Heart right ventricle (tissue), 16 donors: Measurements from ENCODE around the gene ISCU. TPM values are rescaled to one million over a fixed set of nuclear protein-coding genes. Genes with fewer than 3 reads are reported as not detected.
A peak's percentile ranks its signal among the peaks of the same experiment; 100 is the strongest.
"Not testable (repeated sequence)": the region's sequence is repeated elsewhere in the genome, so short reads cannot be mapped to it uniquely, and the experiment has no call there.

ENCODE experiments used
- ATAC-seq, 8 donors: fragments of 200-7000 bp; cut with Tn5 transposase; one replicate each; pipeline ENCODE4 v1.9.1; 2020; ENCODE audit warnings: mild to moderate bottlenecking in 8 of 8, moderate library complexity in 8 of 8, moderate number of reproducible peaks in 1 of 8
- DNase-seq, 2 donors: peaks; one replicate each; pipeline ENCODE4 v3.0.0-alpha.2; 2020
- H3K27ac ChIP-seq, 10 donors: fragments of 200-600 bp; sonication (generic) in 2 of 10; one replicate each; pipeline versions ENCODE4 v1.5.0 to v1.8.0; 2020 to 2022; ENCODE audit warnings: mild to moderate bottlenecking in 3 of 10
- H3K27me3 ChIP-seq, 7 donors: fragments of 200-600 bp; one replicate each; pipeline ENCODE4 v1.8.0; 2021 to 2022; ENCODE audit warnings: mild to moderate bottlenecking in 2 of 7
- H3K36me3 ChIP-seq, 9 donors: fragments of 200-600 bp; sonication (generic) in 1 of 9; one replicate each; pipeline versions ENCODE4 v1.5.0 to v1.8.0; 2020 to 2022; ENCODE audit warnings: mild to moderate bottlenecking in 2 of 9
- H3K4me1 ChIP-seq, 9 donors: fragments of 200-600 bp; sonication (generic) in 1 of 9; one replicate each; pipeline versions ENCODE4 v1.5.0 to v1.8.0; 2020 to 2022; ENCODE audit warnings: mild to moderate bottlenecking in 4 of 9
- H3K4me3 ChIP-seq, 10 donors: fragments of 200-600 bp; sonication (generic) in 2 of 10; one replicate each; pipeline versions ENCODE4 v1.5.0 to v1.8.0; 2020 to 2022; ENCODE audit warnings: mild to moderate bottlenecking in 7 of 10, moderate library complexity in 2 of 10
- H3K9me3 ChIP-seq, 11 donors: fragments of 200-600 bp in 10 of 11; sonication (generic) in 2 of 11; one replicate each; pipeline versions ENCODE4 v1.5.0 to v1.8.0; 2013 to 2022; ENCODE audit warnings: mild to moderate bottlenecking in 2 of 11, control low read depth in 1 of 11, moderate library complexity in 1 of 11
- WGBS, 2 donors: extraction: QIAGEN DNeasy Blood & Tissue Kit; methylation state at CpG; one replicate each; pipeline ENCODE4 v1.1.7; 2013; ENCODE audit warnings: inconsistent platforms in 1 of 2; 5-methylcytosine and 5-hydroxymethylcytosine counted together
- intact Hi-C, 10 donors: fragments of 100-400 bp; cut with DNase I; formaldehyde crosslinking; loops; one replicate each; pipeline versions ENCODE4 v1.11.1 to v1.14.2; 2022
- polyA plus RNA-seq, 2 donors: library from polyadenylated mRNA; stranded (reverse); fragments of 200-250 nt; gene quantifications; one replicate each; pipeline ENCODE4 v1.2.3, GENCODE V29; 2013
- total RNA-seq, 10 donors: library from RNA; stranded (reverse); fragmentation: NEBNext Ultra II Directional in 3 of 10; extraction: Animal tissue kit (Norgen Biotek cat#: 25700) in 3 of 10; gene quantifications; one replicate each; pipeline versions ENCODE4 v1.2.1 to v1.2.4, GENCODE V29; 2021 to 2023
- TF ChIP-seq, protein P1 (sequence below), 9 donors: fragments of 200-600 bp; sonication (generic) in 2 of 9; IDR thresholded peaks; one replicate each; pipeline versions ENCODE4 v1.5.0 to v1.8.0; 2021 to 2022; ENCODE audit warnings: antibody characterized with exemption in 9 of 9, mild to moderate bottlenecking in 5 of 9, moderate library complexity in 1 of 9
- donor health status: Arrhythmogenic right ventricular cardiomyopathy.
- donor health status: ischemic (EF 13 %, LVEDD 7.1; RV severe dilation, severe dysfunction).
- donor health status: healthy with polysubstance abuse.
- donor health status: DM: no; HTN: yes; CAD: no.
- donor health status: DM: no; HTN: no; CAD: no.
- donor health status: ischemic (EF 25% LVEDD 6.9; RV normal size, moderate dysfunction).
- donor health status: ischemic (EF 25% LVEDD 5.7; RV mildly dilated, moderate dysfunction).
- donor health status: healthy.
- donor health status: DM: yes; HTN: yes; CAD: no.
- donor health status: Ischemic cardiomyopathy.
- donor health status: ischemic (EF 35%, LVEDD 5.7; RV mildly dilated, moderate dysfunction).
- donor health status: nonischemic (EF 11% LVEDD 7.7; RV severe dilation, severe dysfunction).
- donor health status: DM: yes; HTN: yes; CAD: no.
- donor health status: PGD.
- donor health status: ischemic (EF 29% LVEDD 5.4; RV normal size, mild dysfunction).
- donor health status: nonischemic (EF 23%, LVEDD 6.1; RV moderate dilation, normal function).

ISCU gene
- total and polyA plus RNA-seq, 12 donors: 164 to 630 (median 516) TPM

DNA sequence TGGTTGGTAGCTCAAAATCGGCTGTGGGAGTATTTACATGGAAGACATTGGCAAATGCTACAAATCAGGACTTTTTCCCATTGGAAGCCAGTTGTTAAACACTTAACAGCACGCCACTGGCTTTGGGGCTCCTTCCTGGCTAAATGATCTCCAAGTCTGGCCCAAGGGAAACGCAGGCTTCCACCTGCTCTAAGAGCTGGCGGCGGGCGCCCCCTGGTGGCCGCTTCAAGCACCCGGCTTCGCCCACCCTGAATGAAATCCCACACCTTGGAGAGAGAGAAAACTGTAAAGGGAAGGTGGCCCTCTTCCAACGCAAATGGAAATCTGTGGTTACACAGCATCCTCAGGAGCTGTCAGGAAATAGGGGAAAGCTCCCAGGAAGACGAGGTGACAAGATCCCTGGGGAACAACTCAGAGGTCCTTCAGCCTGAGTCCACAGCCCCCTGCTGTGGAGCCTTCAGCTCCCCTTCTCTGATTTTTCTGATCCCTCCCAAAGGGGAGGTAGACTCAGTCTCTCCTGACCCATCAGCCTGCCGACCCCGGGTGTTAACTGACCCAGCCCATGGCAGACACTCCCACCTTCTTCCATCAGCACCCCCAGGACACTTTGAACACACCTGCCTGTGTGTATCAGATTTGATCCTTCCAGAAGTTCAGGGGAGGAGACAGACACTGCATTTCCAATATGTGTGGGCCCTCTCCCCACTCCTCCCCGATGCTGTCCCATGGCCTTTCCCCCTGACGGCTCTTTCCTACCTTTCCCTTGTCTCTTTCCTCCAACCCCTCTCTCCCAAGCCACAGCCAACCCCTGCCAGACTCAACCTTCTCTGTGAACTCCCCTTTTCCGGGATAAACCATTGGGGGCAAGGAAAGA is 55.9 kb downstream of the ISCU start:
- peak; percentile 72 to 82 for DNase-seq
- TF ChIP-seq, protein P1, sequence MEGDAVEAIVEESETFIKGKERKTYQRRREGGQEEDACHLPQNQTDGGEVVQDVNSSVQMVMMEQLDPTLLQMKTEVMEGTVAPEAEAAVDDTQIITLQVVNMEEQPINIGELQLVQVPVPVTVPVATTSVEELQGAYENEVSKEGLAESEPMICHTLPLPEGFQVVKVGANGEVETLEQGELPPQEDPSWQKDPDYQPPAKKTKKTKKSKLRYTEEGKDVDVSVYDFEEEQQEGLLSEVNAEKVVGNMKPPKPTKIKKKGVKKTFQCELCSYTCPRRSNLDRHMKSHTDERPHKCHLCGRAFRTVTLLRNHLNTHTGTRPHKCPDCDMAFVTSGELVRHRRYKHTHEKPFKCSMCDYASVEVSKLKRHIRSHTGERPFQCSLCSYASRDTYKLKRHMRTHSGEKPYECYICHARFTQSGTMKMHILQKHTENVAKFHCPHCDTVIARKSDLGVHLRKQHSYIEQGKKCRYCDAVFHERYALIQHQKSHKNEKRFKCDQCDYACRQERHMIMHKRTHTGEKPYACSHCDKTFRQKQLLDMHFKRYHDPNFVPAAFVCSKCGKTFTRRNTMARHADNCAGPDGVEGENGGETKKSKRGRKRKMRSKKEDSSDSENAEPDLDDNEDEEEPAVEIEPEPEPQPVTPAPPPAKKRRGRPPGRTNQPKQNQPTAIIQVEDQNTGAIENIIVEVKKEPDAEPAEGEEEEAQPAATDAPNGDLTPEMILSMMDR (IDR thresholded peaks at IDR 0.05): peak; percentile 97 to 99 (median 98)

DNA sequence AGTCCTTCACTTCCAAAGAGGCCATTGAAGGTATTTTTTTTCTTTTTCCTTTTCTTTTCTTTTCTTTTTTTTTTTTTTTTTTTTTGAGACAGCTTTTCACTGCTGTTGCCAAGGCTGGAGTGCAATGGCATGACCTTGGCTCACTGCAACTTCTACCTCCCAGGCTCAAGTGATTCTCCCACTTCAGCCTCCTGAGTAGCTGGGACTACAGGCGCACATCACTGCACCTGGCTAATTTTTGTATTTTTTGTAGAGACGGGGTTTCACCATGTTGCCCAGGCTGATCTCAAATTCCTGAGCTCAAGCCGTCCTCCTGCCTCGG is 56.5 kb downstream of the ISCU start:
- H3K36me3 ChIP-seq: peaks cover 0 to 27% (median 0%) of the 10 kb centered on the region in 9 donors
- H3K27ac ChIP-seq, H3K27me3 ChIP-seq, DNase-seq, H3K4me3 ChIP-seq, H3K9me3 ChIP-seq, ATAC-seq: not testable (repeated sequence)
- H3K4me1 ChIP-seq: peaks cover 0 to 61% (median 14%) of the 10 kb centered on the region in 9 donors
- 89 to 93% methylated on average over 4 of the region's 4 CpGs for WGBS, 2 donors
- intact Hi-C loops: loop anchor here in 7 of 10 donors (1.0 to 10.0 kb wide), 5 partner anchors 47 to 476 kb away; partner anchors contain the start of genes ISCU (in 2 of the 7), ALKBH2 (in 1 of the 7) and UNG (in 1 of the 7)

More for the DNA sequence above, 55.9 kb downstream of the ISCU start:
- peaks cover 0 to 66% (median 14%) of the 10 kb centered on the region in 9 donors for H3K4me1 ChIP-seq
- ATAC-seq: peak; percentile 72 to 90 (median 84)
- H3K4me3 ChIP-seq: no peak overlapping the region
- peaks cover 0 to 21% (median 0%) of the 10 kb centered on the region in 9 donors for H3K36me3 ChIP-seq
- H3K9me3 ChIP-seq: peaks cover 0 to 8% (median 0%) of the 10 kb centered on the region in 11 donors
- WGBS, 2 donors: 12 to 13% methylated on average over 16 of the region's 16 CpGs
- peak overlapping the region in 1 of 10 donors; percentile 71 for H3K27ac ChIP-seq
- intact Hi-C loops: loop anchor here in 7 of 10 donors (1.0 to 10.0 kb wide), 5 partner anchors 46 to 476 kb away; partner anchors contain the start of genes ISCU (in 2 of the 7), ALKBH2 (in 1 of the 7) and UNG (in 1 of the 7)
- no peaks in the 10 kb centered on the region for H3K27me3 ChIP-seq

Other genes starting within 250 kb of the ISCU start
- gene CMKLR1, start 223.3 kb upstream of the ISCU start, total RNA-seq: 10 to 100 TPM in 2 of 10 donors, 1 to 10 TPM in 8; 4.7 to 24.0 (median 5.8) TPM
- 1 to 10 TPM; 2.2 to 2.8 TPM for gene CMKLR1, start 223.3 kb upstream of the ISCU start, polyA plus RNA-seq
- 1 to 10 TPM; 2.1 to 4.4 (median 2.8) TPM for gene FICD, start 47.3 kb upstream of the ISCU start, total RNA-seq
- 1 to 10 TPM; 2.1 to 3.7 TPM for gene FICD, start 47.3 kb upstream of the ISCU start, polyA plus RNA-seq
- 10 to 100 TPM; 20.7 to 38.0 (median 25.2) TPM for gene SART3, start 1.4 kb upstream of the ISCU start, total RNA-seq
- 10 to 100 TPM; 13.5 to 18.3 TPM for gene SART3, start 1.4 kb upstream of the ISCU start, polyA plus RNA-seq
- 1 to 10 TPM in 8 of 10 donors, under 1 TPM in 2; 0.57 to 6.9 (median 2.0) TPM for gene TMEM119, start 35.5 kb downstream of the ISCU start, total RNA-seq
- 1 to 10 TPM; 1.0 to 2.2 TPM for gene TMEM119, start 35.5 kb downstream of the ISCU start, polyA plus RNA-seq
- 10 to 100 TPM in 1 of 10 donors, 1 to 10 TPM in 9; 1.5 to 17.6 (median 2.4) TPM for gene SELPLG, start 71.3 kb downstream of the ISCU start, total RNA-seq
- 1 to 10 TPM in 1 of 2 donors, under 1 TPM in 1; 0.88 to 3.9 TPM for gene SELPLG, start 71.3 kb downstream of the ISCU start, polyA plus RNA-seq
- 10 to 100 TPM; 50.2 to 88.6 (median 59.1) TPM for gene CORO1C, start 168.9 kb downstream of the ISCU start, total RNA-seq
- 10 to 100 TPM; 25.5 to 34.5 TPM for gene CORO1C, start 168.9 kb downstream of the ISCU start, polyA plus RNA-seq